GM19035 (cell line): ENCODE data around the gene SH3GL1.
A peak's percentile ranks its signal among the peaks of the same experiment; 100 is the strongest.

Experiments
- ATAC-seq: cut with Tn5 transposase; IDR thresholded peaks from one replicate; pipeline ENCODE4 v1.9.1; 2021; ENCODE audit not compliant: unreplicated experiment

The SH3GL1 gene

DNA sequence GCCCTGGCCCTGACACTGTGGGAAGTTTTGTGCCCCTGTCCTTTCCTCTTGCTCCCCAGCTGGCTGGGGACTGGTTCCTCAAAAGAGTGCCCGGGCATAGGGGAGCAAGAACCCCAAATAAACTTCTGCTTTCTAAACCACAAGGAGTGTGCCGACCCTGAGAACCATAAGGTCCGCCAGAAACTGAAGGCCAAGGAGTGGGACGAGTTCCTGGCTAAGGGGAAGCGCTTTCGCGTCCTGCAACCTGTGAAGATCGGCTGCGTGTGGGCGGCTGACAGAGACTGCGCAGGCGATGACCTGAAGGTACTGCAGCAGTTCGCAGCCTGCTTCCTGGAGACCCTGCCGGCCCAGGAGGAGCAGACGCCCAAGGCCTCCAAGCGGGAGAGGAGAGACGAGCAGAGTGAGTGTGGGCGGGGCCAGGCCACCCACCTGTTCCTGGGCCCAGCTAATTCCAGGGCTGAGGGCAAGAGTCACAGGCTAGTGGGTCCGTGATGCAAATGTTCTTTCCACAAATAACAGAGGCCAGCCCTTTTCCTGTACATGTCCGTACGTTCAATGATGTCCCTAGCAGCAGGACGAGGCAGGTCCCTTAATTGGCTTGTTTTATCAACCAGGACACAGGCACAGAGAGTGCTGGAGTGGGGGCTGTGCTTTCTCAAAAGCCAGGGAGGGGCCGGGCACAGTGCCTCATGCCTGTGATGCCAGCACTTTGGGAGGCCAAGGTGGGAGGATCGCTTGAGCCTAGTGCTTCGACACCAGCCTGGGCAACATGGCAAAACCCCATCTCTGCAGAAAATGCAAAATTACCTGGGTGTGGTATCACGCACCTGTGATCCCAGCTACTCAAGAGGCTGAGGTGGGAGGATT lies 31.7 kb upstream of the SH3GL1 start:
- ATAC-seq: no peak

DNA sequence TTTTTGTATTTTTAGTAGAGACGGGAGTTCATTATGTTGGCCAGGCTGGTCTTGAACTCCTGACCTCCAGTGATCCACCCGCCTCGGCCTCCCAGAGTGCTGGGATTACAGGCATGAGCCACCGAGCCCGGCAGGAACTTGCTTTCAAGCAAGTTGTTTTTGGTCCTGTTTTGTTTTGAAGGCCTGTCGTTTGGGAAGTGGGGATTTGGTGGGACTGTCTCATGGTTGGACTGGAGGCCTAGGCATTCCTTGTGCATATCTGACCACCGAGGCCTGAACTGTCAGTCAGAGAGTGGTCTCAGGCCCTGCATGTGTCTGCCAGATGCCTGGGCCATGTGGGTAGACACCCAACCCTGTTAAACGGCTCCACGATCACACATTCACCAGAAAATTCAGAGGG lies 30.9 kb upstream of the SH3GL1 start:
- no peak for ATAC-seq

DNA sequence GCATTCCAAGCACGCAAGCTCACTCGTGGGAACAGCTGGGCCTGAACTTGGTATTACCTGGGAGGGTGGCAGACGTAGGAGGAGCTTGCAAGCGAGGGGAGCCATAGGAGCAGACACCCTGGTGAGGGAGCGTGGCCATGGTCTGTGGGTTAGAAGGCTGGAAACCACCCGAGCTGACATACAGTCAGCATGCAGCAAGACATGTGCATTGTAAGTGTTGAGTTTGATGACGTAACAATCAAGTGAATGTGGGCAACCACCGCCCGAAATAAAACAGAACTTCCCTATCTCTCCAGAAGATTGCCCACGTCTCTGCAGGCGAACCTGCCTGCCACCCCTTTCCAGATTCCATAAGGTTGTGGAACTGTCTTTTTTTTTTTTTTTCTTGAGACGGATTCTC lies 30.4 kb upstream of the SH3GL1 start:
- no peak for ATAC-seq

DNA sequence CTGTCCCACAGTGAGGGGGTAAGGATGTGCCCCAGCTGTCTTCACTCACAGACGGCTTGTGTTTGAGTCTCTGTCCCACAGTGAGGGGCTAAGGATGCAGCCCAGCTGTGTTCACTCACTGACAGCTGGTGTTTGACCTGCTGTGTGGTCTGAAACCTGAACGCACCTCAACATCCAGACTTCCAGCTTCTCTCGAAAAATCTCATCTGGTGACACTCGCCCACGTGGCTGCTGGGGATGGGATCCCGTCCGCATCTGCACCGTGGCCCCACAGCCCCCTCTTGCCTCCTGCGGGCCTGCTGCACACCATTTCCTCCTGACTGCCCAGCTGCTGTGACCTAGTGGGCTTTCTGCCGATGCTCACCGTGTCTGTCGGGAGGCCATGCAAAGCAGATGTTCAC lies 29.4 kb upstream of the SH3GL1 start:
- ATAC-seq: no peak

DNA sequence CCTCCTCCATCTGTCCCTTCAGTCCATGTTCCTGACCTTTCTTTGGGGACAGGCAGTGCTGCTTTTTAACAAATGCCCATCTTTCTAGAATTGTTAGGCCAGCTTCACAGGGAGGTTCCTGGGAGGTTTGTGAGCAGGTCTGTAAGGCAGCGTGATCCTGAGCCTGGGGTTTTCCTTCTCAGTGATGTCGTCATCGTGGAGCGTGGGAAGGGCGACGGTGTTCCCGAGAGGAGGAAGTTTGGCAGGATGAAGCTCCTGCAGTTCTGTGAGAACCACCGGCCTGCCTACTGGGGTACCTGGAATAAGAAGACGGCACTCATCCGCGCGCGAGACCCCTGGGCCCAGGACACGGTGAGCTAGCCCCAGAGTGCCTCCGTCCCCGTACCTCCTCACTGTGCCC lies 28.9 kb upstream of the SH3GL1 start:
- ATAC-seq: no peak

DNA sequence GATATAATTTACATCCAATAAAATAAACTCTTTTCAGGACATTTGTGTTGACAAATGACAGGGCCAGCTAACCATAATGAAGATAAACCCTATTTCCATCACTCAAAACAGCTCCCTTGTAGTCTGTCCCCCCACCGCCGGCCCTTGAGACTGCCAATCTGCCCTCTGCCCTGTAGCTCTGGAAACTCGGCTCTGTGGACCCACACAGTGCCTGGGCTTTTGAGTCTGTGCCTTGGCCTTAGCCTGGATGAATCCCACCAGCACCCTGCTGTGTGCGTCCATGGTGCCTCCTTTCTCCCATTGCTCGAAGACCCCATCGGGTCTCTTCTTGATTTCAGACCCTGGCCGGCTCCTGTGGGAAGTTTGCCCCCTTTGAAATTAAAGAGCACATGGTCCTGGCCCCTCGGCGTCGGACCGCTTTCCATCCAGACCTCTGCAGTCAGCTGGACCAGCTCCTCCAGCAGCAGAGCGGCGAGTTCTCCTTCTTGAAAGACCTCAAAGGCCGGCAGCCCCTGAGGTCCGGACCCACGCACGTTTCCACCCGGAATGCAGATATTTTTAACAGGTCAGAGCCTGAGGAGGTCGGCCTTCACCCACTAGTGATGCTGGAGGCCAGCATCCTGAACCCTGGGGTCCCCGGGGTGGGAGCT lies 28.1 kb upstream of the SH3GL1 start:
- no peak for ATAC-seq

DNA sequence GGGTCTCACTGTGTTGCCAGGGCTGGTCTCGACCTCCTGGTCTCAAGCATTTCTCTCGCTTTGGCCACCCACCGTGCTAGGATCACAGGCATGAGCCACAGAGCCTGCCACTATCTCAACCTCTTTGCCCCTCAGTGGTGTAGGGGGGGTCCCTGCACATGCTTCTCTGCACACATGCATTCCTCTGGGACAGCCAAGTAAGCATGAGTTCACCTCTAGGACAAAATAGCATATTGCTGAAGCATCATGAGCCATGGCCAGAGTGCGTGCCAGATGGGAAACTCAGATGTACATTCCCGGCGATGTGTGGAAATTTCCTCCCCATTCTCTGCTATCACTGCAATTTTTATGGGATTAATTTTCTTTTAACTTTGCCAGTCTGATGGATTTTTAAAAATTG lies 25.2 kb upstream of the SH3GL1 start:
- ATAC-seq: no peak

DNA sequence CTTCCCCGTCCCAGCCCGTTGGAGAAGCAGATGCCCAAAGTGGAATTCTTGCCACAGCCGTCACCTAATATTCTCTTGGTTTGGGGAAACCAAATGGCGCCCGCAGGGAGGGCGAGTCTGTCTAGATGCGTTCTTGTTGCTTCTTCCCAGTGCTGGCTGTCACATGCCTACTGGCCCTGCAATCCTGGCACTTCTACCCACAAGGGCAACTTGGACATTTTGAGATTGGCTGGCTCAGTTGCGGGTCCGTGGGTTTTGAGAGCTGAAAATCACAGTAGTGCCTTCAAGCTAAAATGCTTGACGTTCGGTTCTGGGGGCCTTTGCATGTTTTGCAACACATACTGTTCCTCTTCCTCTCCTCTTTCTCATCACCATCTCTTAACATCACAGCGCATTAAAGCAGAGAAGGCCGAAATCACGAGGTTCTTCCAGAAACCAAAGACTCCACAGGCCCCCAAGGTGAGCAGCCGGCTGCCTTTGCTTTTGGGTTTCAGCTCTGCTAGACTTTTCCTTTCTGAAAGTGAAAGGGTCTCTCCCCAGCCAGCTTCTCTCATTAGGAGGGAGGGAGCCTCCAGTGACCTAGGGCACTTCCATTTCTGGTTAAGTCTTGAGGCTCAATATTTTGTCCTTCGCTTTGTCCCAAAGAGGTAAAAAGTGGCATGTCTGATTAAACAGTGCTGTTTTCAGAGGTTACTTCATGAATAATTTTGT lies 23.2 kb upstream of the SH3GL1 start:
- no peak for ATAC-seq

DNA sequence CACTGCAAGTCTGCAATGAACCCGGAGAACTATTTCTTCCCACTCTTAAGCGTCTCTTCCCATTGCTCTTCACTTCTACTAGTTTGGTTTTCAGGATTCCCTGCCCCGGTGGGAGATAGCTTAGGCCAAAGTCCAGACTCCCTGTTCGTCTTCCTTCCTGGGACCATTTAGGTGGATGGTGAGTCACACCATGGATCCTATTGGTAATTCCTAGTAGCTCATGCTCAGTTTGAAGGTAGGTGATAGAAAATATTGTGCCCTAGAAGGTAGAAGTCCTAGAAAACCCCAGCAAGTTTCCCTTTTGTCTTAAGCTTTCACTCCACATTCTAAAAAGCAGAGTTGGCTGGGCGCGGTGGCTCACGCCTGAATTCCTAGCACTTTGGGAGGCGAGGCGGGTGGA lies 15.9 kb upstream of the SH3GL1 start:
- ATAC-seq: no peak

DNA sequence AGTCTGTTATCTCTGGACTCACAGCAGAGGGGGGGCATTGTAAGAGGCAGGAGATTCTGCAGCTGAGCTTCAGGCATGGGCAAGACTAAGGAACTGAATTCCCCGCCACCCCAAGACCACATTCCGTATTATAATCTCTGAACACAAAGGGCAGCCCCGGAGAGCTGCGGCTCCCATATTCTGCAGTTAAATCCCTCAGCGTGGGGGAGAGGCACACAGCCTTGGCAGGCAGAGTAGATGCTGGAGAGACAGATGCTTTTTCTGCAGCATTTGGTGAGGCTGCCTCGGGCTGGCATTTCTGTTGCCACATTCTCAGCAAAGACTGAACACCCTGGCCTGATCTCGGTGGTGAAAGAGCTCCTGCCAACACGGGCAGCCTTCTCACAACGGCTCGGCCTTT lies 15.0 kb upstream of the SH3GL1 start:
- ATAC-seq: no peak

DNA sequence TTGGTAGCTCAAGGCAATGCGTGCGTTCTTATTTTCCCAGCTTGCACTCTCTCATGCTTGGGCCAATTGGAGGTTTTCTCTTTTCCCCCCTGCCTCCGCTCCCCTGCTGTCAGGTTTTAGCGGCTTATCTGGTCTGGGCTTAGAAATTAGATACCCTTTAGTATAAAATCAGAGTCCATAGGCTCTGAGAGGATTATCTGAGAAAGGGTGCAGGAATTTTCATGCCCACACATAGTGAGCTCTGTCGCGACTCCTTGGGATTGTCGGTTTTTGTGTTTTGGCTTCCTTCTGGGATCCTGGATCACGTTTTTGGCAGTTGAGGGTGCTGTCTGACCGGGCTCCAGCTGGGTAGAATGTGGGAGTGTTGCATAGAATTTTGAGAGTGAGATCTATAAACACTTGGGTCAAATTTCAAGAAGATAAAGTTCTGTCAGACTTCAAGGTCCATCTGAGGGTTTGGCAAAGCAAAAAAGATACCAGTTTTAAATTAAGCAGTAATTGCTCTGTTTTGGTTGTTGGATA lies 14.5 kb upstream of the SH3GL1 start:
- ATAC-seq: no peak

DNA sequence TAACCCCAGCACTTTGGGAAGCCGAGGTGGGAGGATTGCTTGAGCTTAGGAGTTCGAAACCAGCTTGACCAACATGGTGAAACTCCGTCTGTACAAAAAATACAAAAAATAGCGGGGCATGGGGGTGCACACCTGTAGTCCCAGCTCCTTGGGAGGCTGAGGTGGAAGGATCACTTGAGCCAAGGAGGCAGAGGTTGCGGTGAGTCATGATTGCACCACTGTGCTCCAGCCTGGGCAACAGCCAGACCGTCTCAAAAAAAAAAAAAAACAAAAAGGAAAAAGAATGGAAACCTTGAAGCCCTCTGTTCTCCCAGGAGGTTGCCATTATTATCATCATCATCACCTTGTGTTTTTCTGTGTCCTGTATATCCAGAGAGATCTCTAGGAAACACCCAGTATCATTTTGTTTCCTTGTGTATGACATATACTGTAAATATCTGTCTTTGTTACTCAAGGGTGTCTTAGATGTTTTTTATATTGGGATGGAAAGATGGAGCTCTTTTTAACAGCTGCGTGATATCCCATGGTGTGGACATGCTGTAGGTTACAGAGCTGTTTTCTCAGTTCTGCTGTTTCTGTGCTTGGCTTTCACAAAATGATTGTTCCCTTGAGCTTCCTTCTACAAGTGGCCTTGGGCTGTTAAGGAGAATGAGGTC lies 13.9 kb upstream of the SH3GL1 start:
- no peak for ATAC-seq

DNA sequence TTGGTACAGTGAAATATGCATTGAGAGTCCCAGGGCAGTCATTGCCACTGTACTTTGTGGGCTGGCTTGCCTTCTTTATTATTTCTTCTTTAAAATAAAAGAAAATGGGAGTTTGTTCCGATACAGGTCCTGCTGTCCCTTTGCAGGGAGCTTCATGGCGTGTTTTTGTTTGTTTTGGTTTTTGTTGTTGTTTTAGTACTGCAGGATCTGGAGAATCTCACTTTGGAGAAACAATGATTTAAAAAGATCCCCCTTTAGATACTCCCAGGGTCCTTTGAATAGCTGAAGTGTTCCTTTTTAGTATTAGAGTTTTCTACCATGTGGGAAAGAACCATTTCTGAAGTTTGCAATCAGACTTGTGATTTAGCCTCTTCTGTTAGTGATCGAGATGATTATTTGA lies 13.2 kb upstream of the SH3GL1 start:
- no peak for ATAC-seq

DNA sequence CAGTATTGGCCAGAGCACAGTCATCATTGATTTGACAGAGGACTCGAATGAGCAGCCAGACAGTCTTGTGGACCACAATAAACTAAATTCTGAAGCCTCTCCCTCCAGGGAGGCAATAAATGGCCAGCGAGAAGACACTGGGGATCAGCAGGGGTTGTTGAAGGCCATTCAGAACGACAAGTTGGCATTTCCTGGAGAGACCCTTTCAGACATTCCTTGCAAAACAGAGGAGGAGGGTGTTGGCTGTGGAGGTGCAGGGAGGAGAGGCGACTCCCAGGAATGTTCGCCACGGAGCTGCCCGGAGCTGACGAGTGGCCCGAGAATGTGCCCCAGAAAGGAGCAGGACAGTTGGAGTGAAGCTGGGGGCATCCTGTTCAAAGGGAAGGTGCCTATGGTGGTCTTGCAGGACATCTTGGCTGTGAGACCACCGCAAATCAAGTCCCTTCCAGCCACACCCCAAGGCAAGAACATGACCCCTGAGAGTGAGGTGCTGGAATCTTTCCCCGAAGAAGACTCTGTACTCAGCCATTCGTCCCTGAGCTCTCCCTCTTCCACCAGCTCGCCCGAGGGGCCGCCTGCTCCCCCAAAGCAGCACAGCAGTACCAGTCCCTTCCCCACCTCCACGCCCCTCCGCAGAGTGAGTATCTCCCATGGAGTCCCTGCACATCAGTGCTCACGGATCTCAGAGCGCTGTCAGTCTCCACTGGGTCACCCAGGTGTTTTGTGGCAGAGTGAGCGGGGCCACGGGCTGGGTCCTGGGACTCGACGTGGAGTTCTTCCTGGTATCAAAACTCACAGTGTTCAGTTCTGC lies 9.0 kb upstream of the SH3GL1 start:
- ATAC-seq: no peak

DNA sequence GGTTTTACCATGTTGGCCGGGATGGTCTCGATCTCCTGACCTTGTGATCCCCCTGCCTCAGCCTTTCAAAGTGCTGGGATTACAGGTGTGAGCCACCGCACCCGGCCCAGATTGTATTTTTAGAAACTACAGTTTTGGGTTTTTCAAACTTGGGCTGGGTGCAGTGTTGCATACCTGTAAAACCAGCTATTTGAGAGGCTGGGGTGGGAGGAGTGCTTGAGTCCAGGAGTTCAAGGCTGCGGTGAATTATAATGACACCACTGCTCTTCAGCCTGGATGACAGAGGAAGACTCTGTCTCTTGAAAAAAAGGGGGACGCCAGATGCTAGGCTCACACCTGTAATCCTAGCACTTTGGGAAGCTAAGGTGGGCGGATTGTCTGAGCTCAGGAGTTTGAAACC lies 6.3 kb upstream of the SH3GL1 start:
- no peak for ATAC-seq

DNA sequence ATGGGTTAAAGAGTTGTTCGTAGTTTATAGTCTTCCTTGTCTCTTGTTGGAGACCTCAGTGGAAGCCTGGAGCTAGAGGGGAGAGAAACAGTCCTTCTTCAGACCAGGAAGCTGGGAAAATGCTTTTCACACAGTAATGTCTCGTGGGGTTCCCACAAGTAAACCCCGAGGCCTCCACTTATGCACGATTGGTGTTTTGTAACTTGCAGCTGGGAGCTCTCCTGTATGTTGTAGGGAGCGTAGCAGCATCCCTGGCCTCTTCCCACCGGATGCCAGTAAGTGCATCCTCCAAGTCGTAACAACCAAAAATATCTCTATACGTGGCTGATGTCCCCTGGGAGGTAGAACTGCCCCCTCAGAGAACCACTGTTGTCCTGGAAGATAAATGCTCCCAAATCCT lies 5.6 kb upstream of the SH3GL1 start:
- ATAC-seq: no peak

DNA sequence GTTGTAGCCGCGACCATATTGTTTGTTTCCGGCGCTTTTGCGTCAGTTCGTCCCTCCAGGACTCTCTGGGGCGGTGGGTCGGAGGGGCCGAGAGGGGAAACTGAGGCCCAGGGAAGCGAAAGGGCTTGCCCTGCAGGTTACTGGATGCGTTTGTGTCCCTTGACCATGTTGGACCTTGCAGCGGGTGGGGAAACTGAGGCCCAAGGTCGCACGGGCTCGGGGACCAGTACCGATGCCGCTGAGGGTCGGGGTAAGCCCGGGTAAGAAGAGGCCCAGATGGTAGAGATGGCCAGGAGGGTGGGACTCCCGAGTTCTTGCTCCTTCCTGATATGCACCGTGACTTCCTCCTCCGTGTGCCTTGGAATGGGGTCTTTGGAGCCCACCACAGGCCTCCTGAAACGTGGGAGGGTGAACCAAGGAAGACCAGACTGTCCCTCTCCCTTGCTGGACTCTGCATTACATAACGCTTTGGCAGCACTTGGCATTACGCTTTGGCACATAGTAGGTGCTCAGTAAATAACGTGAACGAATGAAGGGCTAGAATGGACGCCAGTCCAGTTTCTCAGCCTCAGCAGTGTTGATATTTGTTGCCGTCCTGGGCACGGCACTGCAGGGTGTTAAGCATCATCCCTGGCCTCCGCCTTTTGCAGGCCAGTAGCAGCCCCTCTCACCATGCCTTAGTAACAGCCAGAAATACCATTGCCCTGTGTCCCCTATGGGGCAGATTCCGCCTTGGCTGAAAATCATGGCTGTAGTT lies 2.8 kb upstream of the SH3GL1 start:
- ATAC-seq: no peak

DNA sequence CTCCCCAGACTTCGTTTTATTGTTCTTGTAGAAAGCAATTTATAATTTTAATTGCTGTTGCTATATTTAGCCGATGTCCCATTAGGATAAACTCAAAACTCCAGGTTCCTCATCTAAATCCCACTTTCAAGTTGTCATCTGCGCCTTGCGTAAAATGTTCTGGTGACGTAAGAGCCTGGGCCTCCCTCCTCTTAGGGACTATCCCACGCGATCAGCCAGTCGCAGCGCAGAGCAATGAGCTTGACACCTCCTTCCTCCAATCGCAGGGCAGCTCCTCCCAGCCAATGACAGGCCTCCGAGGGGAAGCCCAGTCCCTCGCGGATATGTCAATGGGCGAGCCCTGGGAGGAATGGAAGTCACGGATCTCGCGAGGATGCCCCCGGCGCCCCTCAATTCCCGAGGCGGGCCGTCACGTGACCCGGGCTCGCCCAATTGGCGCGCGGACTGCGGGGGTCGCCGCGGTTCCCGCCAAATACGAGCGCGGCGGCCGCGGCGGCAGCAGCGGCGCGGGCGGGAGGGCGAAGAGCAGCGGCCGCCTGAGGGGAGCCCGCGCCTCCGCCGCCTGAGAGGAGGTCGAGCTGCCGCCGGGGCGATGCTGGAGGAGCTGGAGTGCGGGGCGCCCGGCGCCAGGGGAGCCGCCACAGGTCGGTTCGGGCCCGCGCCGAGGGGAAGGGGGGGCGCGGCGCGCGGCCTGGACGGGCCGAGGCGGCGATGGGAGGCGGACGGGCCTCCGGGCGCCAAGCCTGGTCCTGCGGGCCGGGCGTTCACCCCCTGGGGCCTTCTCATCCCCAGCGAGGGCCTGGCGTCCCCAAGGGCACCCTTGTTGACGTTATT lies 2.0 kb upstream of the SH3GL1 start, which contains the start of gene CHAF1A:
Gene CHAF1A (plus strand): TSS at position 470 of the 834 bp plus-strand sequence. CDS start 123 bp downstream, at position 593.
- ATAC-seq: peak; percentile 80

DNA sequence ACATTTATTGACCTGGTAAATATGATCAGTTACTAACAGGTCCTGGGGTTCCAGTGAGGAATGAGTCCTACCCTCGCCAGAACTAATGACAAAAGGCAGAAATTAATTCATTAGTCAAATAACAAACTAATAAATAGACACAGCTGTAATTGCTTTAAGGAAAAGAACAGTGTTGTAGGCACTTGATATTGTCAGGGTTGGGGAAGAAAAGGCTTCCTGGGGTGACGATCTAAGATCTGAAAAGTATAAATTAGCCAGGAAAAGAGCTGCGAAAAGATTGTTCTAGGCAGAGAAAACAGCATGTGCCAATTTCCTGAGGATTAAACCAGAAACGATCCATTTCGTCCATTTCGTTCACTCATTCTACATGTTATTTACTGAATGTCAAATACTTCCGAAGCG lies 1.4 kb upstream of the SH3GL1 start:
- no peak for ATAC-seq
